ENCODE measurements around the gene POFUT1.
"Not testable (repeated sequence)": the region's sequence is repeated elsewhere in the genome, so short reads cannot be mapped to it uniquely, and the experiment has no call there.

The POFUT1 gene

DNA sequence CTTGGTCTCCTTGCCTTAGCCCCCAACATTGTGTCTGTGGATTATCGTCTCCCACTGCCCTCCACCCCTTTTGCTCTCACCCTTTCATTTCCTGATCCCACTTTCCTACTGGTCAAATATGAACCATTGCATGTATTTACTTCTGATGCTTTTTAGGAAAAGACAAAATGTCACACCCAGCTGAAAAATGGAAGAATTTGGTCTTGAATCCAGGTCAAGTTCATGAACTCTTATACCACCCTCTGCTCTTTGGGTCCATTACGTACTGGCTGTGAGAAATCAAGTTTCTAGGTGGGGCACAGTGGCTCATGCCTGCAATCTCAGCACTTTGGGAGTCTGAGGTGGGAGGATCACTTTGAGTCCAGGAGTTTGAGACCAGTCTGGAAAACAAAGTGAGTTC lies 54.0 kb downstream of the POFUT1 start:
- H3K27me3 ChIP-seq (ENCODE audit: low read depth, low read length), result no peaks in the 10 kb centered on the region
- H3K4me1 ChIP-seq (ENCODE audit: control insufficient read depth in 1 of 2, insufficient read depth in 2 of 2, low read length in 2 of 2), result no peaks in the 10 kb centered on the region
- H3K9me3 ChIP-seq (ENCODE audit: control insufficient read depth in 1 of 2, low read length in 2 of 2), result no peaks in the 10 kb centered on the region
- H3K4me3 ChIP-seq (ENCODE audit: low read depth in 1 of 2, low read length in 2 of 2), result no peak overlapping the region
- no peak overlapping the region for H3K27ac ChIP-seq (ENCODE audit: low read length)
- H3K36me3 ChIP-seq (ENCODE audit: control insufficient read depth in 1 of 2, insufficient read depth in 2 of 2, low read length in 2 of 2), result no peaks in the 10 kb centered on the region

DNA sequence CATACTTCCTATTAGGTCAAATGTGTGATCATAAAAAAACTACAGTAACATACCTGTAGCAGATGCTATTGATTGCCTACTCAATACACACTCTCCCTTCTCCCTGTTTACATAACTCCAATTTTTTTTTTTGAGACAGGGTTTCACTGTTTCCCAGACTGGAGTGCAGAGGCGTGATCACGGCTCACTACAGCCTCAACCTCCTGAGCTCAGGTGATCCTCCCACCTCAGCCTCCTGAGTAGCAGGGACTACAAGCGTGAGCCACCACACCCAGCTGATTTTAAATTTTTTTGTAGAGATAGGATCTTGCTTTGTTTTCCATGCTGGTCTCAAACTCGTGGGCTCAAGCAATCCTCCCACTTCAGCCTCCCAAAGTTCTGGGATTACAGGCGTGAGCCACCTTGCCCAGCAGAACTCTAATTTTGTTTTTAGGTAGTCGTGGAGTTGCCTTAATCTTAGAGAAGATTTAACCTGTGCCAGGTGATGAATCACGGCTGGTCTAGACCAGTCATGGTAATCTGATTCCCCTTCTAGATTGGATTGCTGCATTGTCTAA lies 55.8 kb downstream of the POFUT1 start:
- no peak overlapping the region for H3K4me3 ChIP-seq (ENCODE audit: low read depth in 1 of 2, low read length in 2 of 2)
- no peaks in the 10 kb centered on the region for H3K9me3 ChIP-seq (ENCODE audit: control insufficient read depth in 1 of 2, low read length in 2 of 2)
- H3K27me3 ChIP-seq (ENCODE audit: low read depth, low read length), result no peaks in the 10 kb centered on the region
- no peaks in the 10 kb centered on the region for H3K4me1 ChIP-seq (ENCODE audit: control insufficient read depth in 1 of 2, insufficient read depth in 2 of 2, low read length in 2 of 2)
- H3K36me3 ChIP-seq (ENCODE audit: control insufficient read depth in 1 of 2, insufficient read depth in 2 of 2, low read length in 2 of 2), result no peaks in the 10 kb centered on the region
- H3K27ac ChIP-seq (ENCODE audit: low read length), result no peak overlapping the region

DNA sequence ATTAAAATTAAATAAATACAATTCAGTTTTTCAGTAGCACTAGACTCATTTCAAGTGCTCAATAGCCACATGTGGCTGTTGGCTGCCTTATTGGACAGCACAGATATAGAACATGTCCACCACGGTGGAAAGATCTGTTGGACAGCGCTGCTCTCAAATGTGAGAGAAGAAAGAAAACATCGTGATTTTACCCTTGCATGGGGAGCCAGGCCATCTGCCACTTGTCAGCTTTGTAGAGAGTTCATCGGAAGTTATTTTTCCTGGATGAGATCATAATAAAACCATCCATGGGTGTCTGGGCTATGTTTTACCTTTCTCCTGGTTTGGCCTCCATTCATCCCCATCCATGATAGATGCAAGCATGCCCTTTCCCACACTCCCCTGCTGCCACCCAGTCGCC lies 63.9 kb downstream of the POFUT1 start:
- no peaks in the 10 kb centered on the region for H3K4me1 ChIP-seq (ENCODE audit: control insufficient read depth in 1 of 2, insufficient read depth in 2 of 2, low read length in 2 of 2)
- H3K9me3 ChIP-seq (ENCODE audit: control insufficient read depth in 1 of 2, low read length in 2 of 2), result no peaks in the 10 kb centered on the region
- no peak overlapping the region for H3K27ac ChIP-seq (ENCODE audit: low read length)
- no peaks in the 10 kb centered on the region for H3K27me3 ChIP-seq (ENCODE audit: low read depth, low read length)
- H3K4me3 ChIP-seq (ENCODE audit: low read depth in 1 of 2, low read length in 2 of 2), result no peak overlapping the region
- H3K36me3 ChIP-seq (ENCODE audit: control insufficient read depth in 1 of 2, insufficient read depth in 2 of 2, low read length in 2 of 2), result no peaks in the 10 kb centered on the region

DNA sequence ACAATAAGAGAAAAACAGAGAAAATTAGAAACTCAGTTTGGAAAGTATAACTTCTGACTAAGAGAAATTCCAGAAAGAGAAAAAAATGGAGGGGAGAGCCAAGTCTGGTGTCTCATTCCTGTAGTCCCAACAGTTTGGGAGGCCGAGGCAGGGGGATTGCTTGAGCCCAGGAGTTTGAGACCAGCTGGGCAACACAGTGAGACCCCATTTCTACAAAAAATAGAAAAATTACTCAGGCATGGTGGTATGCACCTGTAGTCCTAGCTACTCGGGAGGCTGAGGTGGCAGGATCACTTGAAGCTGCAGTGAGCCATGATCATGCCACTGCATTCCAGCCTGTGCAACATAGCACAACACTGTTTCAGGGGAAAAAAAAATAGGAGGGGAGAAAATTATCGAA lies 66.7 kb downstream of the POFUT1 start:
- Histone ChIP-seq H3K4me1 (ENCODE audit: control insufficient read depth in 1 of 2, insufficient read depth in 2 of 2, low read length in 2 of 2) (peaks cover 7 to 9% of the 10 kb centered on the region in 2 donors), H3K27ac (ENCODE audit: low read length) (no peak overlapping the region), H3K36me3 (ENCODE audit: control insufficient read depth in 1 of 2, insufficient read depth in 2 of 2, low read length in 2 of 2) (no peaks in the 10 kb centered on the region), H3K27me3 (ENCODE audit: low read depth, low read length) (no peaks in the 10 kb centered on the region), H3K9me3 (ENCODE audit: control insufficient read depth in 1 of 2, low read length in 2 of 2) (no peaks in the 10 kb centered on the region), H3K4me3 (ENCODE audit: low read depth in 1 of 2, low read length in 2 of 2) (no peak overlapping the region)

DNA sequence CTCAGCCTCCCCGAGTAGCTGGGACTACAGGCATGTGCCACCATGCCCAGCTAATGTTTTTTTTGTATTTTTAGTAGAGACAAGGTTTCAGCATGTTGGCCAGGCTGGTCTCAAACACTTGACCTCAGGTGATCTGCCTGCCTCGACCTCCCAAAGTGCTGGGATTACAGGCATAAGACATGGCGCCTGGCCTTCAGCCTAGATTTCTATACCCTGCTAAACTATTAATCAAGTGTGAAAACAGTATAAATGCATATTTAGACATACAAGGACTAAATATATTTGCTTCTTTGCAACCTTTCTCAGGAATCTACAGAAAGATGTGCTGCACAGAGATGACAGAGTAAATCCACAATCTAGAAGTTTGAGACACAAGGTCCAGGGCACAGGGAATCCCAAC lies 67.5 kb downstream of the POFUT1 start:
- not testable (repeated sequence) for H3K4me3 ChIP-seq (ENCODE audit: low read depth in 1 of 2, low read length in 2 of 2); H3K27ac ChIP-seq (ENCODE audit: low read length); H3K27me3 ChIP-seq (ENCODE audit: low read depth, low read length); H3K36me3 ChIP-seq (ENCODE audit: control insufficient read depth in 1 of 2, insufficient read depth in 2 of 2, low read length in 2 of 2); H3K9me3 ChIP-seq (ENCODE audit: control insufficient read depth in 1 of 2, low read length in 2 of 2); H3K4me1 ChIP-seq (ENCODE audit: control insufficient read depth in 1 of 2, insufficient read depth in 2 of 2, low read length in 2 of 2)

DNA sequence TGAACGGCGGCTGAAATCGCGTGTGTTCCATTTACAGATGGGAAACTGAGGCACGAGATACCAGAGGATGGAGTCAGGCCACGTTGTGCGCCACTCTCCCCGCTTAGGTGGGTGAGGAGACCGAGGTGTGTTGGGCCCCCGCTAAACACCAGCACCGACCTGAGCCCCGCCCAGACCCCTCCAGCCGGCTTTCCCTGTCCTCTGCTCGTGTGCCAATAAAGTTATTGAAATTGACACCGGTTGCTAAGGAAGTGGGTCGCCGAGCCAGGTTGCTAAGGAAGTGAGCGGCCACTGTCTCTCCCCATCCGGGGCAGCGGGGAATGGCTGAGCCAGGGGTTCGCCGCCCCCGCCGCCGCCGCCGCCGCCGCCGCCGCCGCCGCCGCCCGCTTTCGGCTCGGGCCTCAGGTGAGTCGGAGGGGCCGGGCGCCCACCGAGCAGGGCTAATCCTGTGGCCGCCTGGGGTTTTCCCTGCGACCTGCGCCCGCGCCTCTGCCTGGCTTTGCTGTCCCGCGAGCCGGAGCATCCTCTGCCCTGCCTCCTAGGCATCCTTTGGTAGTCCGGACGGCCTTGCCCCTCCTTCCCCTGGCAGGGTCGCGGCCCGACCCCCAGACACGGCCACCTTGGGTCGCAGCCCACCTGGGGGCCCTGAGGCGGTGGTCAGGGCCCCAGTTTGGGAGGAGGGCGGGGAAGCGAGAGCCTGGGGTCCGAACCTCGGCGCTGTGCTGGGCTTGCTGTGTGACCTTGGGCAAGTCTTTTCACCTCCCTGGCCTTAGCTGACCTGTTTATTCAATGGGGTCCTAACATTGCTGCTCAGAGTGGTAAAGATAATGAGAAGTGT lies 69.9 kb downstream of the POFUT1 start, which contains the start of gene KIF3B:
Gene KIF3B (plus strand): TSS at position 291 of the 838 bp plus-strand sequence. CDS start 32,127 bp downstream, outside the sequence.
- H3K4me3 ChIP-seq (ENCODE audit: low read depth in 1 of 2, low read length in 2 of 2), result peak within 1 kb of the TSS; percentile 93 to 95
- H3K4me1 ChIP-seq (ENCODE audit: control insufficient read depth in 1 of 2, insufficient read depth in 2 of 2, low read length in 2 of 2), result peaks cover 7 to 9% of the 10 kb centered on the region in 2 donors
- H3K27ac ChIP-seq (ENCODE audit: low read length), result peak within 1 kb of the TSS; percentile 82
- H3K9me3 ChIP-seq (ENCODE audit: control insufficient read depth in 1 of 2, low read length in 2 of 2), result no peaks in the 10 kb centered on the region
- no peaks in the 10 kb centered on the region for H3K27me3 ChIP-seq (ENCODE audit: low read depth, low read length)
- H3K36me3 ChIP-seq (ENCODE audit: control insufficient read depth in 1 of 2, insufficient read depth in 2 of 2, low read length in 2 of 2), result no peaks in the 10 kb centered on the region

DNA sequence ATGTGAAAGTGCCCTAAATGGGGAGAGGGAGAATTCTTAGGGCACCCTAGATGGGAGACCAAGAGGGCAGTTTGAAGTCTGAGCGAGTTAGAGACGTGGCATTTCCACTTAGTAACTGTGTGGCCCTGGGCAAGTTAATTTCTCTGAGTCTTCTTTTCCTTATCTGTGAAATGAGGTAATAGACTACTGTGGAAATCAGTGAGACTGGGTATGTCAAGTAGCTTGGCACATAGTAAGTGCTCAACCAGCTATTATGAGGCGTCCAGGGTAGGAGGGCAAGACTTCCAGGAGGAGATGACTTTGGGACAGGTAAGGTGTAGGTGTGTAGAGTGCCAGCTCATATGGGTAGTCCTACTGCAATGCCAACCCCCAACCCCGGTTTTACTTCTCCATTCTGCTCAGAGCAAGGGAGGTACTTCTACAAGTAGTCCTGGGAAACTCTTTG lies 70.5 kb downstream of the POFUT1 start:
- Histone ChIP-seq H3K4me3 (ENCODE audit: low read depth in 1 of 2, low read length in 2 of 2) (peak overlapping the region; percentile 93 to 95), H3K27me3 (ENCODE audit: low read depth, low read length) (no peaks in the 10 kb centered on the region), H3K27ac (ENCODE audit: low read length) (peak overlapping the region; percentile 82), H3K36me3 (ENCODE audit: control insufficient read depth in 1 of 2, insufficient read depth in 2 of 2, low read length in 2 of 2) (no peaks in the 10 kb centered on the region), H3K9me3 (ENCODE audit: control insufficient read depth in 1 of 2, low read length in 2 of 2) (no peaks in the 10 kb centered on the region), H3K4me1 (ENCODE audit: control insufficient read depth in 1 of 2, insufficient read depth in 2 of 2, low read length in 2 of 2) (peaks cover 7 to 9% of the 10 kb centered on the region in 2 donors)

DNA sequence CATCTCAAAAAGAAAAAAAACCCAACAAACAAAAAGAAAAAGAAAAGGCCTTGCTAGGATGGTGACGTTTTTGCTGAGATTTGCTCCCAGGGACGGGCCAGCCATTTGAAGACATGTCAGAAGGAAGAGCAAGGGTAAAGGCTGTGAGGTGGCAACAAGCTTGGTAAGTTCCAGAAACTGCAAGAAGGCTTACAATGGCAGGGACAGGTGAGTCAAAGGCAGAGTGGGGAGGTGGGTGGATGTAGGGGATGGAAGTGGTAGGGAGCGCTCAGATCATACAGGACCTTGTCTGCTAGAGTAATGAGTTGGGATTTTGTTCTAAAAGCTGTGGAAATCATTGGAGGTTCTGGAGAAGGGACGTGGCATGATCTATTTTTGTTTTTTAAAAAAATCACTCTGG lies 74.0 kb downstream of the POFUT1 start:
- no peaks in the 10 kb centered on the region for H3K36me3 ChIP-seq (ENCODE audit: control insufficient read depth in 1 of 2, insufficient read depth in 2 of 2, low read length in 2 of 2)
- H3K9me3 ChIP-seq (ENCODE audit: control insufficient read depth in 1 of 2, low read length in 2 of 2), result no peaks in the 10 kb centered on the region
- H3K4me3 ChIP-seq (ENCODE audit: low read depth in 1 of 2, low read length in 2 of 2), result no peak overlapping the region
- no peaks in the 10 kb centered on the region for H3K27me3 ChIP-seq (ENCODE audit: low read depth, low read length)
- no peak overlapping the region for H3K27ac ChIP-seq (ENCODE audit: low read length)
- peaks cover 16 to 24% of the 10 kb centered on the region in 2 donors for H3K4me1 ChIP-seq (ENCODE audit: control insufficient read depth in 1 of 2, insufficient read depth in 2 of 2, low read length in 2 of 2)

DNA sequence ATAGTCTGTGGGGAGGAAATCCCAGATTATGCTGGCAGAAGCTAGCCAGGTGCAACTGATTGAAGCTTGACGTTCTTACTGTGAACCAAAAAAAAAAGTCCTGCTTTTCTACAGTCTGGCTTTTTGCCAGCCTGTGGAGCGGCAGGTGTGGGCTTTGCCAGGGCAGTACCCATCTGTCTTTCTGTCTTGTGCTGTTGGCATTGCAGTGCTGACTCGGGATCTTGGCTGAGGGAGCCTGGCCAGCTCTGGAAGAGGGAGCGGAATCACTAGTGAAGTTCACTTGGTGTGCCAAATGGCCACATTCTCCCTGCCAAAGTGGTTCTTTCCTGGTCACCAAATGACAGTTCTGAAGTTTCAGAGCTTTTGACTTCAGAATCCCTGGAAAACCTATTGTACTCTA lies 74.8 kb downstream of the POFUT1 start:
- H3K9me3 ChIP-seq (ENCODE audit: control insufficient read depth in 1 of 2, low read length in 2 of 2), result no peaks in the 10 kb centered on the region
- no peak overlapping the region for H3K27ac ChIP-seq (ENCODE audit: low read length)
- H3K4me1 ChIP-seq (ENCODE audit: control insufficient read depth in 1 of 2, insufficient read depth in 2 of 2, low read length in 2 of 2), result peaks cover 16 to 25% of the 10 kb centered on the region in 2 donors
- H3K4me3 ChIP-seq (ENCODE audit: low read depth in 1 of 2, low read length in 2 of 2), result no peak overlapping the region
- no peaks in the 10 kb centered on the region for H3K36me3 ChIP-seq (ENCODE audit: control insufficient read depth in 1 of 2, insufficient read depth in 2 of 2, low read length in 2 of 2)
- H3K27me3 ChIP-seq (ENCODE audit: low read depth, low read length), result no peaks in the 10 kb centered on the region

DNA sequence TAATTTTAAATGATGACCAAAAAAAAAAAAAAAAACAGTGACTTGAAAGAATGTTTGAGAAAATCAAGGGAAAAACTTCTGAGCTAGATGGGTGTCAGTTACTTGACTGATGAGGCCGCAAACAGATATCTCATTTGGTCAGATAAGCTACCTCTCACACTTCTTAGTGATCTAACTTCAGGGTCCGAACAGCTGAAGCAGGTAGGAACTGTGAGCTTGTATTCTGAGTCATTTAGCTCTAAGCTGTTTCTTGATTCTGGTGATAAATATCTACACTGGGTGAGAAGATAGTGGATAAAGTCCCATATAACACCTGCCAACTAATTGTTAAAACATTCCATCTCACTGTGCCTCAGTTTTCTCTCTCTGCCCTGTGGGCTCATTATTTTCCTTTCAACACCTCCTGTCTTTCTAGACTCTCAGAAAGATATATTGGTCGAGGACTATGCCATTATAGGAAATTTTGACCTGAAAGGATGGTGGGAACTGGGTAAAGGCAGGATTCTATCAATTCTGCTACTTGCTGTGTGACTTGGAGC lies 77.5 kb downstream of the POFUT1 start:
- H3K9me3 ChIP-seq (ENCODE audit: control insufficient read depth in 1 of 2, low read length in 2 of 2), result no peaks in the 10 kb centered on the region
- peaks cover 7 to 19% of the 10 kb centered on the region in 2 donors for H3K4me1 ChIP-seq (ENCODE audit: control insufficient read depth in 1 of 2, insufficient read depth in 2 of 2, low read length in 2 of 2)
- H3K27ac ChIP-seq (ENCODE audit: low read length), result peak overlapping the region; percentile 59
- no peaks in the 10 kb centered on the region for H3K27me3 ChIP-seq (ENCODE audit: low read depth, low read length)
- H3K36me3 ChIP-seq (ENCODE audit: control insufficient read depth in 1 of 2, insufficient read depth in 2 of 2, low read length in 2 of 2), result no peaks in the 10 kb centered on the region
- no peak overlapping the region for H3K4me3 ChIP-seq (ENCODE audit: low read depth in 1 of 2, low read length in 2 of 2)

DNA sequence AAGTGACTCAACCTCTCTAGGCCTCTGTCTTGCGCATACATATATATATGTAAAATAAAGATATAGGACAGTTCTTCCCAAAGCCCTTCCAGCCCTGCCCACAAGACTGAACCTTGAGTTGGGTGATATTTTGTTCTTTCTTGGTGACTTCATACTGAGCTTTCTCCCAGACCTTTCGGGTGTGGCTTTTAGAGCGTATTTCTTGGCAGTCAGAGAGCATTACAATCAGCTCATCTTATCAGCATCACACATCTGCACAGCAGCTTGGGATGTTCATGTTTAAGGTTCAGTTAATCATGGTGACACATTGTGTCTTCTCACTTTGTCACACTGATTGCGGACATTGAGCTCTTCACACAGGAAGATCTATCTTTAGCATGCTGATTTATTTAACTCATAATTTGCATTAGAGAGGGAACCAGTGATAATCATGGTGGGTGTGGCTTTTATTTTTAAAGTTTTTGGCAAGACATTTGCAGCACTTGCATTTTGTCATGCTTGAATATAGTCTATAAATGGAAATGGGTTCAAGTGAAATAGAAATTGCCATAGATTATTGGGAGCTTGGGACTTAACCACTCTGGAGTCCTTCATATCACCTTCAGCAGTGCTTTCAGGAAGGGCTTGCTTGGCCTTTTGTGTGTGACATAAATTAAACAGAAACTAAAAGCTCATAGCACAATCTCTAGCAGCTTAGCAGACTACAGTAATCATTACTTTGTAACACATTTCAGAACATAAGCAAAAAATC lies 78.1 kb downstream of the POFUT1 start:
- Histone ChIP-seq H3K27me3 (ENCODE audit: low read depth, low read length) (no peaks in the 10 kb centered on the region), H3K27ac (ENCODE audit: low read length) (peak overlapping the region; percentile 59), H3K36me3 (ENCODE audit: control insufficient read depth in 1 of 2, insufficient read depth in 2 of 2, low read length in 2 of 2) (no peaks in the 10 kb centered on the region), H3K9me3 (ENCODE audit: control insufficient read depth in 1 of 2, low read length in 2 of 2) (no peaks in the 10 kb centered on the region), H3K4me1 (ENCODE audit: control insufficient read depth in 1 of 2, insufficient read depth in 2 of 2, low read length in 2 of 2) (peaks cover 7 to 19% of the 10 kb centered on the region in 2 donors), H3K4me3 (ENCODE audit: low read depth in 1 of 2, low read length in 2 of 2) (peak overlapping the region in 1 of 2 donors; percentile 1)

All from muscle layer of duodenum (tissue), 2 donors.